GM12891 (cell line): ENCODE measurements around the gene TCP11.

Experiments
- POLR2A ChIP-seq: IDR thresholded peaks from 2 replicates; pipeline ENCODE4 v1.6.1; 2011; ENCODE audit warnings: low read depth, low read length, control low read depth
- POLR2AphosphoS5 ChIP-seq: IDR thresholded peaks from 2 replicates; pipeline ENCODE4 v1.6.1; 2011; ENCODE audit warnings: low read depth, low read length, control low read depth
- SPI1 ChIP-seq: IDR thresholded peaks from 2 replicates; pipeline ENCODE4 v1.6.1; 2011; ENCODE audit warnings: low read depth, low read length, control low read depth
- TAF1 ChIP-seq: IDR thresholded peaks from 2 replicates; pipeline ENCODE4 v1.6.1; 2011; ENCODE audit warnings: low read depth, low read length, control low read depth

DNA sequence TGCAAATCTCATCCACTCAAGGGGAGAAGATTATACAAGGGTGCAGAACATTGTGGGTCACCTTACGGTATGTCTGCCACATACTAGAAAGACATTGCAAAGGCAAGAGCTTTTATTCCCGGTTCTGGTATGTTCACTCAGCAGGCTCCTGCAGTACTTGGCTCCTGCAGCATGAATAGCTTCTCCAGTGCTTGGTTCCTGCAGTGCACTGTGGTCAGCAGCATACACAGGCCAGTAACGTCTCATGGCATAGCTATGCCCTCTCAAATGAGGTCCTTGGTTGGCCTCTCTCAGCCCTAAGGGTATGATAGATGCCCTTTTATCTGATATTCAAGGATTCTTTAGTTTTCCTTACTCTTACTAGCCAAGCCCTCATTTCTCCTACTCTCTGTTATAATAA, 12.6 kb downstream of the TCP11 start:
- TF ChIP-seq POLR2AphosphoS5: no peak
- TF ChIP-seq POLR2A: no peak
- TF ChIP-seq TAF1: no peak
- TF ChIP-seq SPI1: no peak
